Esophagus muscularis mucosa (tissue), 2 donors: ENCODE measurements around the gene MPP2.

Experiments used
- POLR2A ChIP-seq: fragments of 450-650 bp; IDR thresholded peaks from one replicate; pipeline ENCODE4 v1.6.1; 2017; ENCODE audit warnings: antibody characterized with exemption, moderate library complexity, mild to moderate bottlenecking, low read depth
- POLR2AphosphoS5 ChIP-seq, 2 donors: sonication (generic); formaldehyde crosslinking; IDR thresholded peaks; one replicate each; pipeline ENCODE4 v1.6.1; 2017; ENCODE audit warnings: antibody characterized with exemption in 2 of 2

DNA sequence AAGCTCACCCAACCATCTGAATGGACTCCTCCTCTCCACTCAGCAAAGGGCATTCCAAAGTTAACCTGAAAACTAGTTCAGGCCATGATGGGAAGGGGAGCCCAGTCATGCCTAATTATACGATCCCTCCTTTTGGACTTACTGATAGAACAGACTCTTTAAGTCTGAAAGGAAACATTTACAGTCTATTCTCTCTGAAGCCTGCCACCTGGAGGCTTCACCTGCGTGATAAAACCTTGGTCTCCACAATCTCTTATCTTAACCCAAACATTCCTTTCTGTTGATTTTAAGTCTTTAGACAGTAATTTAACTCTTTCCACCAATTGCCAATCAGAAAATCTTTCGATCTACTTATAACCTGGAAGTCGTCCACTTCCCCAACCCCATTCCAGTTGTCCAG is 9.0 kb upstream of the MPP2 start:
- TF ChIP-seq POLR2A, result no peak
- no peak for TF ChIP-seq POLR2AphosphoS5 (IDR thresholded peaks at IDR 0.05)
